ENCODE measurements around the gene NFIA.

The NFIA gene

GRCh38 chr1:61190618-61191432 lies 108.5 kb downstream of the NFIA start:
- TF ChIP-seq CTCF (conservative IDR thresholded peaks at IDR 0.05; ENCODE audit: low read depth, low read length), result no peak
- H3K4me3 ChIP-seq (ENCODE audit: low read depth, low read length), result no peak overlapping the region
- DNase-seq (ENCODE audit: low read depth), result no peak

- no peak for TF ChIP-seq CTCF (conservative IDR thresholded peaks at IDR 0.05; ENCODE audit: low read depth, low read length)
Measured at GRCh38 chr1:61191433-61191720, 109.0 kb downstream of the NFIA start.

GRCh38 chr1:61192663-61193330 lies 110.4 kb downstream of the NFIA start:
- no peak overlapping the region for H3K4me3 ChIP-seq (ENCODE audit: low read depth, low read length)
- no peak for DNase-seq (ENCODE audit: low read depth)
- no peak for TF ChIP-seq CTCF (conservative IDR thresholded peaks at IDR 0.05; ENCODE audit: low read depth, low read length)

More at GRCh38 chr1:61191433-61191720, 109.0 kb downstream of the NFIA start:
- H3K4me3 ChIP-seq (ENCODE audit: low read depth, low read length), result no peak overlapping the region
- DNase-seq (ENCODE audit: low read depth), result no peak

GRCh38 chr1:61193808-61194207 lies 111.4 kb downstream of the NFIA start:
- DNase-seq (ENCODE audit: low read depth), result no peak
- TF ChIP-seq CTCF (conservative IDR thresholded peaks at IDR 0.05; ENCODE audit: low read depth, low read length), result no peak
- no peak overlapping the region for H3K4me3 ChIP-seq (ENCODE audit: low read depth, low read length)

- TF ChIP-seq CTCF (conservative IDR thresholded peaks at IDR 0.05; ENCODE audit: low read depth, low read length), result no peak
- H3K4me3 ChIP-seq (ENCODE audit: low read depth, low read length), result no peak overlapping the region
- no peak for DNase-seq (ENCODE audit: low read depth)
Measured at GRCh38 chr1:61198554-61198953, 116.2 kb downstream of the NFIA start.

- H3K4me3 ChIP-seq (ENCODE audit: low read depth, low read length), result no peak overlapping the region
- TF ChIP-seq CTCF (conservative IDR thresholded peaks at IDR 0.05; ENCODE audit: low read depth, low read length), result no peak
- no peak for DNase-seq (ENCODE audit: low read depth)
Measured at GRCh38 chr1:61201035-61201434, 118.7 kb downstream of the NFIA start.

All from choroid plexus epithelial cell (primary cell).